Panc1 (cell line): Measurements from ENCODE around the gene NCAPD3.

Experiments
- TF ChIP-seq, protein P1 (sequence below): fragments of 450-650 bp; IDR thresholded peaks from 2 replicates; pipeline ENCODE4 v1.5.1; 2017; ENCODE audit warnings: mild to moderate bottlenecking
- TF ChIP-seq, protein P2 (sequence below), 2 experiments: IDR thresholded peaks; 2 replicates each; pipeline ENCODE4 v1.6.1; 2011 to 2012; ENCODE audit warnings: low read depth in 2 of 2, control low read depth in 1 of 2, low read length in 1 of 2, mild to moderate bottlenecking in 1 of 2, moderate library complexity in 1 of 2; ENCODE audit not compliant: insufficient read depth in 1 of 2

DNA sequence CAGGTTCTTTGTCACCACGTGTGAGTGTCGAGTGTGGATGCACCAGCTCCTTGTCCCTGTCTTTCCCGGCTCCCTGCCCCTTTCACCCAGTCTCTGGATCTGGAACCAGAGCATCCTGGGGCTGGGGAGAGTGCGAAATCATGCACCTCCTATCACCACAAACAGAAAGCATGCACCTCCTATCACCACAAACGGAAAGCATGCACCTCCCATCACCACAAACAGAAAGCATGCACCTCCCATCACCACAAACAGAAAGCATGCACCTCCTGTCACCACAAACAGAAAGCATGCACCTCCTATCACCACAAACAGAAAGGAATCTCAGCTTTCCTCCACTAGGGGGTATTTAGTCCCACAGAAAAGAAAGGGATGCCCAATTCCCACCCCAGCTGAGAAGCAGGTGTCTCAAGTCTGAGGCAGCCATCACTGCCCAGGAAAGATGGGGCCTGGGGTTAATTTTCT is 46.5 kb upstream of the NCAPD3 start:
- TF ChIP-seq, protein P1, sequence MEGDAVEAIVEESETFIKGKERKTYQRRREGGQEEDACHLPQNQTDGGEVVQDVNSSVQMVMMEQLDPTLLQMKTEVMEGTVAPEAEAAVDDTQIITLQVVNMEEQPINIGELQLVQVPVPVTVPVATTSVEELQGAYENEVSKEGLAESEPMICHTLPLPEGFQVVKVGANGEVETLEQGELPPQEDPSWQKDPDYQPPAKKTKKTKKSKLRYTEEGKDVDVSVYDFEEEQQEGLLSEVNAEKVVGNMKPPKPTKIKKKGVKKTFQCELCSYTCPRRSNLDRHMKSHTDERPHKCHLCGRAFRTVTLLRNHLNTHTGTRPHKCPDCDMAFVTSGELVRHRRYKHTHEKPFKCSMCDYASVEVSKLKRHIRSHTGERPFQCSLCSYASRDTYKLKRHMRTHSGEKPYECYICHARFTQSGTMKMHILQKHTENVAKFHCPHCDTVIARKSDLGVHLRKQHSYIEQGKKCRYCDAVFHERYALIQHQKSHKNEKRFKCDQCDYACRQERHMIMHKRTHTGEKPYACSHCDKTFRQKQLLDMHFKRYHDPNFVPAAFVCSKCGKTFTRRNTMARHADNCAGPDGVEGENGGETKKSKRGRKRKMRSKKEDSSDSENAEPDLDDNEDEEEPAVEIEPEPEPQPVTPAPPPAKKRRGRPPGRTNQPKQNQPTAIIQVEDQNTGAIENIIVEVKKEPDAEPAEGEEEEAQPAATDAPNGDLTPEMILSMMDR = peak; percentile 35; the same call in 1 of the 2 replicates
- TF ChIP-seq, protein P2, sequence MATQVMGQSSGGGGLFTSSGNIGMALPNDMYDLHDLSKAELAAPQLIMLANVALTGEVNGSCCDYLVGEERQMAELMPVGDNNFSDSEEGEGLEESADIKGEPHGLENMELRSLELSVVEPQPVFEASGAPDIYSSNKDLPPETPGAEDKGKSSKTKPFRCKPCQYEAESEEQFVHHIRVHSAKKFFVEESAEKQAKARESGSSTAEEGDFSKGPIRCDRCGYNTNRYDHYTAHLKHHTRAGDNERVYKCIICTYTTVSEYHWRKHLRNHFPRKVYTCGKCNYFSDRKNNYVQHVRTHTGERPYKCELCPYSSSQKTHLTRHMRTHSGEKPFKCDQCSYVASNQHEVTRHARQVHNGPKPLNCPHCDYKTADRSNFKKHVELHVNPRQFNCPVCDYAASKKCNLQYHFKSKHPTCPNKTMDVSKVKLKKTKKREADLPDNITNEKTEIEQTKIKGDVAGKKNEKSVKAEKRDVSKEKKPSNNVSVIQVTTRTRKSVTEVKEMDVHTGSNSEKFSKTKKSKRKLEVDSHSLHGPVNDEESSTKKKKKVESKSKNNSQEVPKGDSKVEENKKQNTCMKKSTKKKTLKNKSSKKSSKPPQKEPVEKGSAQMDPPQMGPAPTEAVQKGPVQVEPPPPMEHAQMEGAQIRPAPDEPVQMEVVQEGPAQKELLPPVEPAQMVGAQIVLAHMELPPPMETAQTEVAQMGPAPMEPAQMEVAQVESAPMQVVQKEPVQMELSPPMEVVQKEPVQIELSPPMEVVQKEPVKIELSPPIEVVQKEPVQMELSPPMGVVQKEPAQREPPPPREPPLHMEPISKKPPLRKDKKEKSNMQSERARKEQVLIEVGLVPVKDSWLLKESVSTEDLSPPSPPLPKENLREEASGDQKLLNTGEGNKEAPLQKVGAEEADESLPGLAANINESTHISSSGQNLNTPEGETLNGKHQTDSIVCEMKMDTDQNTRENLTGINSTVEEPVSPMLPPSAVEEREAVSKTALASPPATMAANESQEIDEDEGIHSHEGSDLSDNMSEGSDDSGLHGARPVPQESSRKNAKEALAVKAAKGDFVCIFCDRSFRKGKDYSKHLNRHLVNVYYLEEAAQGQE (IDR thresholded peaks at IDR 0.05; ENCODE audit: insufficient read depth in 1 of 2, low read depth in 2 of 2, low read length in 1 of 2) = no peak
